H9 (cell line): ENCODE data around the gene MYO1E. TPM values are rescaled to one million over a fixed set of nuclear protein-coding genes. Genes with fewer than 3 reads are reported as not detected.

ENCODE experiments used
- DNase-seq: peaks from one replicate; pipeline ENCODE4 v3.0.0-alpha.2; 2017
- H2AFZ ChIP-seq: one replicate; pipeline ENCODE4 v1.6.1; 2013; ENCODE audit warnings: mild to moderate bottlenecking, low read length, control low read depth, moderate library complexity
- H2AK5ac ChIP-seq: 2 replicates; pipeline ENCODE4 v1.6.1; 2013; ENCODE audit warnings: low read length, control low read depth, mixed read lengths; ENCODE audit not compliant: insufficient read length
- H2BK120ac ChIP-seq: one replicate; pipeline ENCODE4 v1.6.1; 2013; ENCODE audit warnings: low read depth, mild to moderate bottlenecking, low read length, control low read depth, inconsistent platforms; ENCODE audit not compliant: poor library complexity, severe bottlenecking
- H2BK12ac ChIP-seq: 2 replicates; pipeline ENCODE4 v1.6.1; 2013; ENCODE audit warnings: low read length, control low read depth, mixed read lengths, low read depth; ENCODE audit not compliant: insufficient read length
- H2BK15ac ChIP-seq: 2 replicates; pipeline ENCODE4 v1.6.1; 2013; ENCODE audit warnings: low read depth, low read length, control low read depth
- H2BK20ac ChIP-seq: one replicate; pipeline ENCODE4 v1.6.1; 2013; ENCODE audit warnings: low read depth, mild to moderate bottlenecking, low read length, control low read depth, inconsistent platforms; ENCODE audit not compliant: poor library complexity, severe bottlenecking
- H2BK5ac ChIP-seq: 2 replicates; pipeline ENCODE4 v1.6.1; 2013; ENCODE audit warnings: low read length, control low read depth, mixed read lengths; ENCODE audit not compliant: insufficient read length
- H3K14ac ChIP-seq: 2 replicates; pipeline ENCODE4 v1.6.1; 2013; ENCODE audit warnings: low read length, control low read depth; ENCODE audit not compliant: insufficient read depth
- H3K18ac ChIP-seq: 2 replicates; pipeline ENCODE4 v1.6.1; 2013; ENCODE audit warnings: low read depth, mild to moderate bottlenecking, mixed read lengths, low read length, control low read depth; ENCODE audit not compliant: insufficient read length
- H3K23ac ChIP-seq: 2 replicates; pipeline ENCODE4 v1.6.1; 2013; ENCODE audit warnings: low read length, control low read depth, mixed read lengths, low read depth; ENCODE audit not compliant: insufficient read length
- H3K23me2 ChIP-seq: 2 replicates; pipeline ENCODE4 v1.6.1; 2013; ENCODE audit warnings: low read depth, mild to moderate bottlenecking, mixed read lengths, low read length, control low read depth; ENCODE audit not compliant: insufficient read length, poor library complexity, severe bottlenecking
- H3K27ac ChIP-seq: 2 replicates; pipeline ENCODE4 v1.5.1; 2013; ENCODE audit warnings: low read length, control low read depth, mixed read lengths, low read depth; ENCODE audit not compliant: insufficient read length
- H3K27me3 ChIP-seq: 2 replicates; pipeline ENCODE4 v1.6.1; 2013; ENCODE audit warnings: low read length, control low read depth, inconsistent platforms; ENCODE audit not compliant: insufficient read depth
- H3K4ac ChIP-seq: 2 replicates; pipeline ENCODE4 v1.6.1; 2013; ENCODE audit warnings: low read depth, mild to moderate bottlenecking, control low read depth, inconsistent platforms, low read length, moderate library complexity
- H3K4me1 ChIP-seq: 2 replicates; pipeline ENCODE4 v1.6.1; 2013; ENCODE audit warnings: low read length, control low read depth, inconsistent platforms; ENCODE audit not compliant: insufficient read depth
- H3K4me2 ChIP-seq: 2 replicates; pipeline ENCODE4 v1.6.1; 2013; ENCODE audit warnings: low read length, control low read depth, mixed read lengths; ENCODE audit not compliant: insufficient read length, insufficient read depth
- H3K56ac ChIP-seq: 2 replicates; pipeline ENCODE4 v1.6.1; 2013; ENCODE audit warnings: low read depth, mild to moderate bottlenecking, mixed read lengths, low read length, control low read depth; ENCODE audit not compliant: insufficient read length
- H3K79me1 ChIP-seq: 2 replicates; pipeline ENCODE4 v1.6.1; 2013; ENCODE audit warnings: low read depth, mild to moderate bottlenecking, moderate library complexity, low read length, control low read depth, inconsistent platforms; ENCODE audit not compliant: insufficient read depth, poor library complexity, severe bottlenecking
- H3K79me2 ChIP-seq: 2 replicates; pipeline ENCODE4 v1.6.1; 2013; ENCODE audit warnings: low read length, control low read depth, inconsistent platforms; ENCODE audit not compliant: insufficient read depth
- H3K9ac ChIP-seq: 2 replicates; pipeline ENCODE4 v1.6.1; 2013; ENCODE audit warnings: low read length, control low read depth, mixed read lengths; ENCODE audit not compliant: insufficient read length; ENCODE audit errors: extremely low read depth
- H3K9me3 ChIP-seq: one replicate; pipeline ENCODE4 v1.6.1; 2013; ENCODE audit warnings: low read depth, low read length, inconsistent platforms; ENCODE audit not compliant: control insufficient read depth
- H3T11ph ChIP-seq: one replicate; pipeline ENCODE4 v1.6.1; 2013; ENCODE audit warnings: mild to moderate bottlenecking, low read length, control low read depth, inconsistent platforms
- H4K20me1 ChIP-seq: one replicate; pipeline ENCODE4 v1.6.1; 2013; ENCODE audit not compliant: control insufficient read depth, insufficient read length, insufficient read depth
- H4K5ac ChIP-seq: 2 replicates; pipeline ENCODE4 v1.6.1; 2013; ENCODE audit warnings: low read depth, mild to moderate bottlenecking, mixed read lengths, low read length, control low read depth; ENCODE audit not compliant: insufficient read length
- H4K8ac ChIP-seq: replicated peaks from 2 replicates; pipeline ENCODE4 v1.6.1; 2013; ENCODE audit warnings: low read length, control low read depth, mixed read lengths, low read depth; ENCODE audit not compliant: insufficient read length
- H4K91ac ChIP-seq: 2 replicates; pipeline ENCODE4 v1.6.1; 2013; ENCODE audit warnings: low read depth, mild to moderate bottlenecking, moderate library complexity, mixed read lengths, low read length, control low read depth; ENCODE audit not compliant: insufficient read length
- H3K27ac Mint-ChIP-seq, 3 experiments: 2 replicates in 2 of 3; 3 replicates in 1 of 3; pipeline ENCODE4 v1.8.0; 2020 to 2021; ENCODE audit warnings: mixed read lengths in 3 of 3, mild to moderate bottlenecking in 1 of 3, moderate library complexity in 1 of 3
- H3K27me3 Mint-ChIP-seq: 2 replicates; pipeline ENCODE4 v1.8.0; 2021; ENCODE audit warnings: low read depth, mild to moderate bottlenecking, moderate library complexity, mixed read lengths
- H3K36me3 Mint-ChIP-seq, 3 experiments: 2 replicates in 2 of 3; 3 replicates in 1 of 3; pipeline ENCODE4 v1.8.0; 2020 to 2021; ENCODE audit warnings: low read depth in 3 of 3, mixed read lengths in 3 of 3; ENCODE audit not compliant: insufficient read depth in 1 of 3
- H3K4me1 Mint-ChIP-seq, 2 experiments: 2 replicates each; pipeline ENCODE4 v1.8.0; 2020; ENCODE audit warnings: mixed read lengths in 2 of 2
- H3K4me3 Mint-ChIP-seq, 2 experiments: 2 replicates in 1 of 2; 3 replicates in 1 of 2; pipeline ENCODE4 v1.8.0; 2020 to 2021; ENCODE audit warnings: mild to moderate bottlenecking in 2 of 2, mixed read lengths in 2 of 2, moderate library complexity in 1 of 2
- H3K9me3 Mint-ChIP-seq, 2 experiments: 2 replicates in 1 of 2; 3 replicates in 1 of 2; pipeline ENCODE4 v1.8.0; 2020; ENCODE audit warnings: mild to moderate bottlenecking in 2 of 2, mixed read lengths in 2 of 2, moderate library complexity in 1 of 2
- WGBS: extraction: QIAGEN DNeasy Blood & Tissue Kit; methylation state at CpG from one replicate; pipeline ENCODE4 v1.1.7; 2013; ENCODE audit warnings: missing lambda C conversion rate, low lambda C conversion rate, mixed read lengths; ENCODE audit not compliant: insufficient read length; ENCODE audit errors: extremely low coverage; 5-methylcytosine and 5-hydroxymethylcytosine counted together
- total RNA-seq: library from RNA; stranded (reverse); gene quantifications from 2 replicates; pipeline ENCODE4 v1.2.1, GENCODE V29; 2021
- TF ChIP-seq, protein P1 (sequence below): fragments of 200-600 bp; sonication (generic); conservative IDR thresholded peaks from 3 replicates; pipeline ENCODE4 v1.8.0; 2021; ENCODE audit warnings: antibody characterized with exemption, mild to moderate bottlenecking

MYO1E gene
- total RNA-seq, 1 experiment from 2014 or later = 235 TPM

DNA sequence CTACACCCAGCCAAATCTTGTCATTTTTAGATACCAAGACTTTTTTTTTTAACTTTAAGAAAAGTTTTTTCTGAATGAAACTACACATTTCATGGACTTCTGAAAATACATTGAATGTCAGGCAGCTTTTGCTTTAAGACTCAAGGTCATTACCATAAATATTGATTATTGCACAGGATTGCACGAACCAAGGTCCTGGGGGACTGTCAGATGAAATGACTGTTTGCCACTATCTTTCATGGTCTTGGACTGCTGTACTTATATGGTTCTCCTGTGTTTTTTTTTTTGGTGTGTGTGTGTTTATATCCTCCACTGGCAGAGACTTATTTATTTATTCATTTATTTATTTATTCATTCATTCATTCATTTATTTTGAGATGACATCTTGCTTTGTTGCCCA lies 6.9 kb upstream of the MYO1E start:
- Histone ChIP-seq H2AFZ (no peak overlapping the region), H2BK5ac (no peak overlapping the region), H4K8ac (no peak overlapping the region), H4K91ac (no peak overlapping the region), H3K23me2 (no peaks in the 10 kb centered on the region), H3K18ac (no peak overlapping the region), H3K27me3 (no peaks in the 10 kb centered on the region), H3K23ac (no peak overlapping the region), H3K14ac (no peak overlapping the region), H4K5ac (no peak overlapping the region), H3K9ac (no peak overlapping the region), H2BK20ac (no peak overlapping the region), H2BK12ac (no peak overlapping the region), H3K4me2 (no peak overlapping the region), H3K56ac (no peak overlapping the region), H3T11ph (no peak overlapping the region), H3K4ac (no peak overlapping the region), H2BK15ac (no peak overlapping the region), H3K79me1 (no peaks in the 10 kb centered on the region), H2BK120ac (no peak overlapping the region), H3K9me3 (no peaks in the 10 kb centered on the region), H3K27ac (no peak overlapping the region), H3K4me1 (no peaks in the 10 kb centered on the region), H4K20me1 (no peaks in the 10 kb centered on the region), H2AK5ac (no peak overlapping the region), H3K79me2 (no peaks in the 10 kb centered on the region)
- TF ChIP-seq, protein P1, sequence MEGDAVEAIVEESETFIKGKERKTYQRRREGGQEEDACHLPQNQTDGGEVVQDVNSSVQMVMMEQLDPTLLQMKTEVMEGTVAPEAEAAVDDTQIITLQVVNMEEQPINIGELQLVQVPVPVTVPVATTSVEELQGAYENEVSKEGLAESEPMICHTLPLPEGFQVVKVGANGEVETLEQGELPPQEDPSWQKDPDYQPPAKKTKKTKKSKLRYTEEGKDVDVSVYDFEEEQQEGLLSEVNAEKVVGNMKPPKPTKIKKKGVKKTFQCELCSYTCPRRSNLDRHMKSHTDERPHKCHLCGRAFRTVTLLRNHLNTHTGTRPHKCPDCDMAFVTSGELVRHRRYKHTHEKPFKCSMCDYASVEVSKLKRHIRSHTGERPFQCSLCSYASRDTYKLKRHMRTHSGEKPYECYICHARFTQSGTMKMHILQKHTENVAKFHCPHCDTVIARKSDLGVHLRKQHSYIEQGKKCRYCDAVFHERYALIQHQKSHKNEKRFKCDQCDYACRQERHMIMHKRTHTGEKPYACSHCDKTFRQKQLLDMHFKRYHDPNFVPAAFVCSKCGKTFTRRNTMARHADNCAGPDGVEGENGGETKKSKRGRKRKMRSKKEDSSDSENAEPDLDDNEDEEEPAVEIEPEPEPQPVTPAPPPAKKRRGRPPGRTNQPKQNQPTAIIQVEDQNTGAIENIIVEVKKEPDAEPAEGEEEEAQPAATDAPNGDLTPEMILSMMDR = no peak
- no CpG with 5 or more reads among the region's 1 CpG for WGBS
- Mint-ChIP-seq H3K36me3 (peaks cover 2 to 13% (median 4%) of the 10 kb centered on the region in 3 experiments; a peak in 3 of 7 replicates), H3K4me3 (no peak overlapping the region), H3K27ac (no peak overlapping the region), H3K4me1 (peaks cover 0 to 5% of the 10 kb centered on the region in 2 experiments; a peak in 2 of 4 replicates), H3K9me3 (no peaks in the 10 kb centered on the region), H3K27me3 (no peaks in the 10 kb centered on the region)
- DNase-seq = no peak
